Measurements from ENCODE around the gene RFFL. TPM values are rescaled to one million over a fixed set of nuclear protein-coding genes. Genes with fewer than 3 reads are reported as not detected.

RFFL gene
- total RNA-seq, 2 experiments from 2014 or later: 11.3 to 12.0 TPM

- ATAC-seq (no peak), DNase-seq (no peak)
- no peak for TF ChIP-seq CTCF (IDR thresholded peaks at IDR 0.05)
- ChIA-PET POLR2A (interaction anchor here (0.9 to 3.8 kb wide), 4 partner anchors 8 to 15 kb away, joined by 4 to 34 read pairs (median 6); no protein-coding TSS in a partner anchor), CTCF (interaction anchor here (1.5 to 3.2 kb wide), 5 partner anchors 16 to 37 kb away, joined by 5 to 17 read pairs (median 6); no protein-coding TSS in a partner anchor)
- Mint-ChIP-seq H3K27me3 (no peaks in the 10 kb centered on the region), H3K4me1 (ENCODE audit: low read depth) (peaks cover 49% of the 10 kb centered on the region), H3K4me3 (no peak overlapping the region), H3K36me3 (ENCODE audit: low read depth) (peaks cover 21% of the 10 kb centered on the region), H3K9me3 (no peaks in the 10 kb centered on the region), H3K27ac (peak overlapping the region; percentile 78)
- intact Hi-C loops (cut with micrococcal nuclease): loop anchor here (2.0 to 5.0 kb wide), 3 partner anchors 16 to 80 kb away; partner anchors contain the start of gene LIG3
Measured at GRCh38 chr17:35062308-35062707, 1.2 kb downstream of the RFFL start.

DNA sequence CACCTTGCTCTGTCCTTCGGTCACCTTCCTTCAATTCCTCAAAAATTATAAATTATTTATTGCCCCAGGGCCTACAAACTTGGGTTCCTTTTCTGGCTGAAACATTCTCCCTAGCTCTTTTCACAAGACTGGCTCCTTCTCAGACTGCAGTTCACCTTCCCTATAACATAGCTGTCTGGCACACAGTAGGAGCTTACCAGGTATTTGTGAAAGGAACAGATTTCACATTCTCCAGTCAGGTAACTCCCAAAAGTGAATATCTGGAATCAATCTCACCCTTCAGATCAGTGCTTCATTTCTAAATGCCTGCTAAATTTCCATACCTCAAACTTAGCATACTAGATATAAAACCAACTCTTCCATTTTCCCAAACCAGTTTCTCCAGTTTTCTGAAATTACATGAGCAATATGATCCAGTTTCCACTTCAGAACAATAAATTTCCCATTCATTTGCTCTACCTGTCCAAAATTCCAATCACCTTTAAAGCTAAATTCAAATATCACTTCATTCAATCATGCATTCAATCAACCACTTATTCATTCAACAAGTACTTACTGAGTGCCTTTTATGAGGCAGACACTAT, 6.1 kb downstream of the RFFL start:
- intact Hi-C loops (cut with micrococcal nuclease): no loop called here
- peak overlapping the region; percentile 1 for H3K27ac Mint-ChIP-seq
- no peaks in the 10 kb centered on the region for H3K9me3 Mint-ChIP-seq
- DNase-seq (no peak), ATAC-seq (no peak)
- peaks cover 45% of the 10 kb centered on the region for H3K4me1 Mint-ChIP-seq (ENCODE audit: low read depth)
- ChIA-PET CTCF (interaction anchor here (0.8 kb wide), 1 partner anchor 13 kb away, joined by 3 read pairs; no protein-coding TSS in a partner anchor), POLR2A (interaction anchor here (1.4 kb wide), 1 partner anchor 10 kb away, joined by 4 read pairs; no protein-coding TSS in a partner anchor)
- no peak for TF ChIP-seq CTCF (IDR thresholded peaks at IDR 0.05)
- peaks cover 22% of the 10 kb centered on the region for H3K36me3 Mint-ChIP-seq (ENCODE audit: low read depth)
- no peaks in the 10 kb centered on the region for H3K27me3 Mint-ChIP-seq
- H3K4me3 Mint-ChIP-seq: no peak overlapping the region

DNA sequence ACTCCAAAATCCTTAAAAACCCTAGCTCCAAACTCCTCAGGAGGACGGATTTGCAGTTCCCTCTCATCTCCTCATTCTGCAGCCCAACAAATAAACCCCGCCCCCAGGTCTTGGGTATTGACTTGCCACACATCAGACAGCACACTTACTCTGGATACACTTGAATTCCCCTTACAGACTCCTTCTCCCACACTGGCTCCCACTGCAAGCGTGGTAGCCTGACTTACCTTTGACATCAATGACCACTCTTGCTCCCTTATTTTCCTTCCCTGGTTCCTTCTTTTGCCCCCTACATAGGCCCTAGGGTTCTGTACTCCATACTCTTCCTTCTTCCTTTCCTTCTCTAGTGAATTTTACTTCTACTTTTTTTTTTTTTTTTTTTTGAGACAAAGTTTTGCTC, 7.5 kb downstream of the RFFL start:
- POLR2A ChIA-PET: interaction anchor here (0.8 kb wide), 1 partner anchor 29 kb away, joined by 3 read pairs; no protein-coding TSS in a partner anchor
- CTCF ChIA-PET: no interaction called here
- Mint-ChIP-seq H3K27me3 (no peaks in the 10 kb centered on the region), H3K9me3 (no peaks in the 10 kb centered on the region), H3K4me3 (no peak overlapping the region), H3K27ac (peak overlapping the region; percentile 66), H3K36me3 (ENCODE audit: low read depth) (peaks cover 18% of the 10 kb centered on the region), H3K4me1 (ENCODE audit: low read depth) (peaks cover 55% of the 10 kb centered on the region)
- ATAC-seq (no peak), DNase-seq (no peak)
- no peak for TF ChIP-seq CTCF (IDR thresholded peaks at IDR 0.05)
- intact Hi-C loops (cut with micrococcal nuclease): no loop called here

DNA sequence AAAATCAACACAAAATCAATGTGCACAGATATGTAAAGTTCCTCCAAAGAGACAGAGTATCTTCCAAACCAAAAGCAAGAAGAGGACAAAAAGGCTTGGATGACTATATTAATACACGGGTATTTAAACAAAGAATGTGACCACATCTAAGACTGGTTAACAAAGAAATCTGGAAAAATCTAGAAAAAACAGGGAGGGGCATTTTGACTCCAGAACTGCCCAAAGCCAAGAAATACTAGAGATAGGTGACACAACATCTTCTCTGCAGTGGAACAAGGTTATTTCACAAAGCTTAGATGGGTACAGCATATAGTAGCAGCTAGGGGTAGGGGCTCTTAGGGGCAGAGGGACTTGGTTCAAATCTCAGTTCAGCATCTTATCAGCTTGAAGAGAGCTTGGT, 10.3 kb downstream of the RFFL start:
- intact Hi-C loops (cut with micrococcal nuclease): loop anchor here (5.0 kb wide), 1 partner anchor 34 kb away; no protein-coding TSS in a partner anchor
- no peak for ATAC-seq
- no peaks in the 10 kb centered on the region for H3K27me3 Mint-ChIP-seq
- no peaks in the 10 kb centered on the region for H3K9me3 Mint-ChIP-seq
- no peak for DNase-seq
- TF ChIP-seq CTCF (IDR thresholded peaks at IDR 0.05): no peak
- H3K36me3 Mint-ChIP-seq (ENCODE audit: low read depth): peaks cover 8% of the 10 kb centered on the region
- CTCF ChIA-PET: interaction anchor here (0.9 to 2.5 kb wide), 9 partner anchors 10 to 66 kb away, joined by 3 to 10 read pairs (median 3); partner anchors contain the start of gene RFFL
- POLR2A ChIA-PET: interaction anchor here (0.9 to 2.3 kb wide), 3 partner anchors 10 to 73 kb away, joined by 3 to 8 read pairs (median 6); partner anchors contain the start of genes LIG3 and RFFL
- H3K4me1 Mint-ChIP-seq (ENCODE audit: low read depth): peaks cover 69% of the 10 kb centered on the region
- H3K4me3 Mint-ChIP-seq: no peak overlapping the region
- peak overlapping the region; percentile 88 for H3K27ac Mint-ChIP-seq

- Mint-ChIP-seq H3K27me3 (no peaks in the 10 kb centered on the region), H3K4me1 (ENCODE audit: low read depth) (peaks cover 65% of the 10 kb centered on the region), H3K9me3 (no peaks in the 10 kb centered on the region), H3K4me3 (no peak overlapping the region), H3K27ac (peak overlapping the region; percentile 88), H3K36me3 (ENCODE audit: low read depth) (peaks cover 8% of the 10 kb centered on the region)
- TF ChIP-seq CTCF (IDR thresholded peaks at IDR 0.05): no peak
- ChIA-PET CTCF (interaction anchor here (0.9 to 1.9 kb wide), 7 partner anchors 10 to 66 kb away, joined by 3 to 4 read pairs (median 3); no protein-coding TSS in a partner anchor), POLR2A (interaction anchor here (0.9 to 2.3 kb wide), 3 partner anchors 11 to 72 kb away, joined by 3 to 8 read pairs (median 6); partner anchors contain the start of genes LIG3 and RFFL)
- intact Hi-C loops (cut with micrococcal nuclease): loop anchor here (5.0 kb wide), 1 partner anchor 35 kb away; no protein-coding TSS in a partner anchor
- DNase-seq: no peak
- no peak for ATAC-seq
Measured at GRCh38 chr17:35052780-35053179, 10.7 kb downstream of the RFFL start.

Measured in activated CD8-positive, alpha-beta T cell treated with anti-CD3 and anti-CD28 coated beads for 36 hours (primary cell).